Loucy (cell line): Measurements from ENCODE around the gene GLMP.

ENCODE experiments used
- CTCF ChIP-seq: fragments of 200-600 bp; sonication (generic); conservative IDR thresholded peaks from 2 replicates; pipeline ENCODE4 v1.5.1; 2014; ENCODE audit warnings: mild to moderate bottlenecking, antibody characterized with exemption, low read length
- EZH2phosphoT487 ChIP-seq: fragments of 200-600 bp; IDR thresholded peaks from 2 replicates; pipeline ENCODE4 v1.6.1; 2018; ENCODE audit warnings: antibody characterized with exemption, mild to moderate bottlenecking, moderate library complexity, borderline replicate concordance

- no peak for TF ChIP-seq CTCF
- TF ChIP-seq EZH2phosphoT487 = no peak
Measured at GRCh38 chr1:156283521-156283920, 12.0 kb downstream of the GLMP start.
